Activated gamma-delta T cell (primary cell): Measurements from ENCODE around the gene EMSY.
"Not testable (repeated sequence)": the region's sequence is repeated elsewhere in the genome, so short reads cannot be mapped to it uniquely, and the experiment has no call there.

Experiments
- DNase-seq: peaks from one replicate; lab custom pipeline; 2025; lab: John Stamatoyannopoulos, UW

The EMSY gene

DNA sequence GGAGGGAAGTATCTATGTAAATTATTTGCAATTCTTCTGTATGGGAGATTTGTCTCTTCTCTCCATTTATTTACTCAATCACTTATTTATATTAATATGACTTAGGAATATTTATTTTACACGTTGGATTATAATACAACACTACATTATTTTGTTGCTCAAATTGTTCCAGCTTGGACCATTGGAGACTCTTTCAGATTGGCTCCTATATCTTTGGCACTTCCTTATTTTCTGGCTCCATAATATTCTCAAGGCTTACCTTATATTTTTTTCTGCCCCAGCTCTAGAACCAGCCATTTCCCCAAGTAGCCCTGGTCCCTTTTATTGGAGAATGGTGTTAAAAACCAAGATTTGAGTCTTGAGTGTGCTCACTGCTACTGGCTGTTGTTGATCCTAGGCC is 123.8 kb downstream of the EMSY start:
- no peak for DNase-seq

DNA sequence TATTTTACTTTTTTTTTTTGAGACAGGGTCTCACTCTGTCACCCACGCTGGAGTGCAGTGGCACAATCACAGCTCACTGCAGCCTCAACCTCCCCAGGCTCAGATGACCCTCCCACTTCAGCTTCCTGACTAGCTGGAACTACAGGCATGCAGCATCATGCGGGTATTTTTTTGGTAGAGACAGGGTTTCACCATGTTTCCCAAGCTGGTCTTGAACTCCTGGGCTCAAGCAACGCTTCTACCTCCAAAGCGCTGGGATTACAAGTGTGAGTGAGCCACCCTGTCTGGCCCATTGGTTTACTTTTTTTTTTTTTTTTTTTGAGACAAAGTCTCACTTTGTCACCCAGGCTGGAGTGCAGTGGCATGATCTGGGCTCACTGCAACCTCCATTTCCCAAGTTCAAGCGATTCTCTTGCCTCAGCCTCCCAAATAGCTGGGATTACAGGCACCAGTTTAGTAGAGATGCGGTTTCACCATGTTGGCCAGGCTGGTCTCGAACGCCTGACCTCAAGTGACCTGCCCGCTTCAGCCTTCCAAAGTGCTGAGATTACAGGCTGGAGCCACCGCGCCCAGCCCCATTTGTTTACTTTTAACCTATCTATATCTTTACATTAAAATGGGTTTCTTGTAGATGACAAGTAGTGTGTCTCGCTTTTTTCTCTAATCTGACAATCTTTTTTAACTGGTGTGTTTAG is 127.5 kb downstream of the EMSY start:
- DNase-seq: not testable (repeated sequence)

GRCh38 chr11:76574406-76574805 is 129.6 kb downstream of the EMSY start:
- no peak for DNase-seq

DNA sequence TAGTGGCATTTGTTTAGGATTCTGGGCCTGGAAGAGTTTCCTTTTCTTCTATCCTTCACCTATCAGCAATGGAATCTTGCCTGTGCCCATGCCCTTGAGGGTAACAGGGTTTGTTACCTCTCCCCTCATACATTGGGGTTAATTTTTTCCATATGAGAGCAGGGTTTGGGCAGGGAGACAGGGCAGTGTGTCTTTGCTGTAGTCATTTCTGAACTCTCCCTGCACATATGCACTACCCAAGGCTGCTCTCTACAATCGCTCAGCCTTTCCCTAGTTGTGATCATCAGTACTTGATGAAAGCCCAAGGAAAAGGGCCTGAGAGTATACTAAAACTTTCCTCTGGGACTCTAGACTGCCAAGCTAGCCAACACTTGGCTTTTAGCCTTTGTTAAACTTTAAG is 130.1 kb downstream of the EMSY start:
- DNase-seq: no peak

DNA sequence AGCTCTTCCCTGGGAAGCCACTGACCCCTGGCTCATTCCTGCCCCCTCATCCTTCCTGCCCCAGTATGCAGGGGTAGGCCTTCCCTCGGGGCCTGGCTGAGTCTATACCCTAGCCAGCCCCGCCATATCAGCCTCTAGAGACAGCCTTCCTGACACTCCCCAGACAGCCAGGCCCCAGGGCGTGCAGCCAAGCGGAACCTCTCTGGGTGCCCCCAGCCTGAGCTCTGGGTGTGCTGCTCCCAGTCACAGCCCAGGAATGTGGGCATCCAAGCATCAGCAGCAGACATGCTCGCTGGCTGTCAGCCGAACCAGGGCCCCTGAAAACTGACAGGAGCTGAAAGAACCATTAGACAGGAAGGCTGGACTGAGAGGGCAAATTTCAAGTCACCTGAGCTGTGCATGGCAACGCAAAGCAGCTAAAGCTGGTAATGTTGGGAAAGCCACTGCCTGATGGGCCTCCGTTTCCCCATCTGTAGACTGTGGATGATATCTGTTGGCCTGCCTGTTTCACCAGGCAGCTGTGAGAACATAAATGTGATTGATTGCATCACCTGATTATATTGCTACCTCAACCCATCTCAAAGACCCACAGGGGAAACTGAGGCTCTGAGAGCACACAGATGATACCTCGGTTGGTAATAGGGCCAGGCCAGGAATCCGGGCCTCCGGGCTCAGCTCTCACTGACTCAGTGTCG is 132.6 kb downstream of the EMSY start:
- no peak for DNase-seq

DNA sequence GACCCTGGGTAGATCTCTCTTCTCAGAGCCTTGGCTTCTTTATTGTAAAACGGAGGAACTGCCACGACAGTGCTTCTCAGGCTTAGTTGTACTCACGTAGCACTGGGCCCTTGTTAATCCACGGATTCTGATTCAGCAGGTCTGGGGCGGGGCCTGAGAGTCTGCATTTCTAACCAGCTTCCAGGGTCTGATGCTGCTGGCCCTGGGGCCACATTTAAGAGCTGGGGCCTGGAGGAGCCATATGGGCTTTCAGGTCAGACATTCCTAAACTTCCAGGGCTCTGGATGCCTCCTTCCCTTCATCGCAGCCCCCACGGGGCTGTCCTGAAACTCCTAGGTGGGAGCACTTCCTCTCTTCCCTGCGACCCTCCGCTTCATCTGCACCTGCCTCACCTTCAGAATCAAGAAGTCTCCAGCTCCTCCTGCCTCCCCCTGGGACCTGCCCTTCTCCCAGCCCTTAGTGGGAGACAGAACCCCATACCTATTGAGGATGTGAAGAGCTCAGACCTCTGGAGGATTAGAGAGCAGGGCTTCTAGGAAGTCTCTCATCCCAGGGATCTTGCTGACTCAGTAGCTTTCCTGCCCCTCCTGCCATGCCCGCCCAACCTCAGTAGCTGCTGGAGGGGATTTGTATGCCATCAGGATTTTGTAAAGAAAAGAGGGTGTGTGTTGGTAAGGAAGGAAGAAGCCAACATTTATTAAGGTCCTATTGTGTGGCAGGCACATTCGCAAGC is 133.3 kb downstream of the EMSY start:
- DNase-seq: no peak

- no peak for DNase-seq
Observed at GRCh38 chr11:76578654-76579055, 133.8 kb downstream of the EMSY start.

- DNase-seq: no peak
Observed at GRCh38 chr11:76579056-76579751, 134.4 kb downstream of the EMSY start.

DNA sequence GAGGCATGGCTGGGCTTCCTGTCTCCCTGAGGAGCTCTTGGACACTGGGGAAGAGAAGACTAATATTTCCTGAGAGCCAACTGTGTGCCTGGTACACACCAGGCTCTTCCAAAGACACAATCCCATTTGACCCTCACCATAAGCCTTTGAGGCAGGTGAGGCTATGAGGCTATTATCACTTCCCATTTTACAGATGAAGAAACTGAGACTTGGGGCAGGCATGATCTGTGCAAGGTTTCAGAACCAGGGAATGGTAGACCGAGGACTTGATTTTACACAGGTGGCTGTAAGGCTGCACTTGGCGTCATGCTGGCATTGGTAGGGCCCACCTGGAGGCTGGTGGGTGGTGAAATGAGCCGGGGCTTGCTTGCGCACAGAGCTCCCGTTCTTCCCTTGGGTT is 134.9 kb downstream of the EMSY start:
- DNase-seq: no peak

DNA sequence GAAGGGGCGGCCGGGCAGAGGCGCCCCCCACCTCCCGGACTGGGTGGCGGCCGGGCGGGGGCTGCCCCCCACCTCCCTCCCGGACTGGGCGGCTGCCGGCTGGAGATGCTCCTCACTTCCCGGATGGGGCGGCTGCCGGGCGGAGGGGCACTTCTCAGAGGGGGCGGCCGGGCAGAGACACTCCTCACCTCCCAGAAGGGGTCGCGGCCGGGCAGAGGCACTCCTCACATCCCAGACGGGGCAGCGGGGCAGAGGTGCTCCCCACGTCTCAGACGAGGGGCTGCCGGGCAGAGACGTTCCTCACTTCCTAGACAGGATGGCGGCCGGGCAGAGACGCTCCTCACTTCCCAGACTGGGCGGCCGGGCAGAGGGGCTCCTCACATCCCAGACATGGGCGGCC is 137.7 kb downstream of the EMSY start:
- not testable (repeated sequence) for DNase-seq

- no peak for DNase-seq
Observed at GRCh38 chr11:76587820-76588454, 143.1 kb downstream of the EMSY start.

DNA sequence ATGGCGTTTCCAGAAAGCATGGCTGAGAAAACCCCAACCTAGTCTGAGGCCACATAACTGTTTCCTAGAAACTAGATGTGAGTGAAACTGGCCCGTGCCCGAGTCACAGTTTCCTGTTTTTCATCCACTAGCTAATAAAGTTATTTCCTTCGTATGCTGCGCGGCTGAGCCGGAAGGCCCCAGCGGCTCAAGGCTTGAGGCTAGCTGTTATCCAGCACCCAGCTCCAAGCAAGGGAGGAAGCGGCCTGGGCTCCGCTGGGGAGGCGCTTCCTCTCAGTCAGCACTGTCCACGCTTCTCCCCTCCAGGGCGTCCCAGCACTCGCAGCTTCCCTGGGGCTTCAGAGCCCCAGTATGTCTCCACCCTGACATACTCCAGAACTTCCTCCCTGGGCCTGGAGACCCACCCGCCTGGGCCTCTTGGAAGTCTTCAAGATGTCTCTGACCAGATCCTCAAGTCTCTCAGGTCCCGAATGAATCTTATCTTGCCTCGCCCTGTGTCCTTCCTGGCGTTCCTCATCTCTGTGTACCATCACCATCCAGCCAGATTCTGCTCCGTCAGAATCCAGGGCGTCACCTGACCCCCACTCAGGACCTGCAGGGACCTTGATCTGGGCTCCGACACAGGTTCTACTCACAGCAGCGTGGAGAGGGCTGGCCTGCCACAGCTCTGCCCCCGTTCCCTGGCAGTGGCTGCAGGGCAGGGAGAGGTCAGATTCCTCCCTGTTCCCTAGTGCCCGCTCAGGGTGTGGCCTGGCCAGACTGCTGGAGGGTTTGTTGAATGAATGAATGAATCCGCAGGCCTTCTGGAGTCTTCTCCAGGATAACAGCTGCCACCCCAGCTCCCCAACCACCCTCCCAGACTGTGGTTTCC is 143.9 kb downstream of the EMSY start:
- DNase-seq: no peak

DNA sequence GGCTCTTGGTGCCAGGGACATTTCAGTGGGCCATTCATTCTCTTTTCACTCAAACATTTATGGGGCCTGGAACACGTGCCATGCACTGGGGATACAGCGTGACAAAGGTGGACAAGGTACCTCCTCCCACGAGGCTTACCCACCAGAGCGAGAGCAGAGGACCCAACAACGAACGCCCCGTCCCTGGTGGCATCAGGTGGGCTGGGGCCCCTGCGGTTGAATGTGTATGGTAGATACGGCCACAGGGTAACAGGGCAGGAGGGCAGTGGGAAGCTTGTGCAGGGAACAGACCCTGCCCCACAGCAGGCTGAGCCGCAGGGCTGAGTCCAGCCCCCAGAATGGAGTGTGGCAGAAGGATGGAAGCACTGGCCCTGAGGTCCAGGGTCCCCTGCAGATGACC is 144.7 kb downstream of the EMSY start:
- no peak for DNase-seq

DNA sequence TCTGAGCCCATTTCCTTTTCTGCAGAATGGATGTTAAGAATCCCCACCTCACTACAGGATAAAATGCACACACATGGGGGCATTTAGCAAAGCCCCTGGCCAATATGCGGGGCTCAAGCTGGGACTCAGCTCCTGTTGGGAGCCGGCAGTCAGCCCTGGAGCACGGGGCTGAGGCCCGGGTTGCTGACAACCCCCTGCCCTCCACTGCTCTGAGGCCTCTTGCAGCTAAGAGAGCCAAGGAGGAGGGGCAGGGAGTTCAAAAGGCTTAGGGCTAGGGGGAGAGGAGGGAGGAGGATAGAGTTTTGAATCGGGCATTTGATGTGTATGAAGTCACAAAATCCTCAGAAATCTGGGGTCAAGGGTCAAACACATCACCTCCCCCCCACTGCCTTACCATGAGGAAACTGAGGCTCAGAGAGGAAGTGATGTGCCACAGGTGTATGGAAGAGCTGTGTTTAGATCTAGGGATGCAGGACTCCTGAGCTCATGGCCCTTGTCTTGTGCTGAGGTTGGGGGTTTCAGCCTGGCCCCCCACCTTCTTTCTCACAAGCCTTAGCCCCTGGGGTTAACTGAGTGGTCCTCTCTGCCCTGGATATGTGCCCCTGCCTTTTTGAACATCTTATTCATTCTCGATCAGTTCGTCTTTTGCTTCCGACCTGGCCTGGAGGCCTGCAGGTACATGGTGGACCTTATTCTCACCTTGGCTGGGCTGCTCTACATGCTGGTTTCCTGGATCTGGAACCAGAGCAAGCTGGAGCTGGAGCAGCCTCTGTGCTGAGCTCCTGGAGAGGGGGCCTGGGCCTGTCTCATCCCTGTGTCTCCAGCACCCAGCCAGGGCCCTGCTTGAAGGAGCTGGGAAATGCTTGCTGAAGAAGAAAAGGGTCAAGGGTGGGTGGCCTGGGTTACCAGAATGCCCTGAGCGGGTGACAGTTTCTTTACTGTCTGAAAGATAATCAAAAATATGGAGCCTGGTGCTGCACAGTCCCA is 145.4 kb downstream of the EMSY start:
- DNase-seq: no peak

DNA sequence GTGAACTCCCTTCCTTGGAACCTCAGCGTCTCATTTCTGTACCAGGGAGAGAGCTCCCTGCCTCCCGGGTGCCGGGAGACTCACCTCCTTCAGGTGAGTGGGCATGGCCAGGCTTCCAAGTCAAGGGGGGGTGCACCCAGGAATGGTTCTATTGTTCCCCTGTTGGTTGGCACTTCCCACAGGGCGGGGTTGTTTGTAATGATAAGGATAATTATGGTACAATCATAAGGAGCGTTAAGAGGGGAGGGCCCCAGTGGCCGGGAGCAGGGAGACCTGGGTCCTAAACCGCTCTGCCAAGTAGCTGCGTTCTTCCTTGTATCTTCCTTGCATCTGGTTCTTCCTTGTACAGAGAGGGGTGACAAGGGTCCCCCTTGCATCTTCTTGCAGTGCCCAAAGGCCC is 146.6 kb downstream of the EMSY start:
- no peak for DNase-seq

- no peak for DNase-seq
Observed at GRCh38 chr11:76592025-76592914, 147.5 kb downstream of the EMSY start.

- DNase-seq: no peak
Observed at GRCh38 chr11:76592961-76593360, 148.1 kb downstream of the EMSY start.

- DNase-seq: not testable (repeated sequence)
Observed at GRCh38 chr11:76595091-76595490, 150.3 kb downstream of the EMSY start.

DNA sequence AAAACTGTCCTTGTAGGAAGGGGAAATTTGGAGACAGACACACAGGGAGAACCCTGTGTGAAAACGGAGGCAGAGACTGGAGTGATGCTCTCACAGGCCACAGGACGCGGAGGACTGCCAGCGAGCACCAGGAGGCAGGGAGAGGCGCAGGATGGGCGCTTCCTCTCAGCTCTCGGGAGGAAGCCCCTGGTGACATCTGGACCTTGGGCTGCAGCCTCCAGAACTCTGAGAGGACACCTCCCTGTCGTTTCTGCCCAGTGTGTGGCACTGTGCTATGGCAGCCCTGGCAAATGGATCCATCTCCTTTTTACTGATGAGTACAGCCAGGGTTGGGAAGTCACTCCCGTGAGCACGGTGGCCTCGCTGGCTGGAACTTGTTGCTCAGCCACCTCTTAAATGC is 151.8 kb downstream of the EMSY start:
- no peak for DNase-seq
